NCI-H2081 (cell line): ENCODE data around the gene SSR3.

Experiments
- DNase-seq, 2 experiments: peaks; one replicate each; lab custom pipeline; 2025; lab: John Stamatoyannopoulos, UW

SSR3 gene

DNA sequence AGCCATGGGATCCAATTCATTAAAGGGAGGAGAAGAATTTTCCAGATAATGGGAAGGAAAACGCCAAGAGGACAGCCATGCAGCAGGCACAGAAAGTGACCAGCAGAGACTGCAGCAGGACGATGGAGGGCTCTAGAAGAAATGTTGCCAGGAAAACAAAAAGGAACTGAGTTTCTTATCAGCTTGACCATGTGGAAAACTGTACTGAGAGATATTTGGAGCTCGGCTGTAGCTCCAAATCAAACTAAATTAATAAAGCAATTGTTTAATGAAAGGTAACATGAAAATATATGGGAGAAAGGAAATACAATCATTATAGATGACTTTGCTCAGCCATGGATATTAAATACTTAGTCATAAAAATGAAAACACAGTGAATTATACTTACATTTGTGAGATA lies 63.7 kb downstream of the SSR3 start:
- no peak for DNase-seq
